Measurements from ENCODE around the gene PTPRG.

DNA sequence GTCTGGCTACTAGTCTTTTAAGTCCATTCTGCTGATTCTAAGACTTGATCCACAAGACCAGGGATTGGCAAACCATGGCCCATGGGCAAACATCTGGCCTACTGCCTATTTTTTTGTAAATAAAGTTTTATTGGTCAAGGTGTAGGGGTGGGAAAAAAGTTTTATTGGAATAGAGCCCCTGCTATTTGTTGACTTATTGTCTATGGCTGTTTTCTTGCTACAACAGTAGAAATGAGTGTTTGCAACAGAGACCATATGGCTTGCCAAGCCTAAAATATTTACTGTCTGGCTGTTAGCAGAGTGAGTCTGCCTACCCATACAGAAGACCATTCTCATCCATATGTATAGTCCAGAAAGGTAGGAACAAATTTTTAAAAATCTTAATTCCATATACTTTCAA, 106.4 kb downstream of the PTPRG start:
- TF ChIP-seq GATA1 (IDR thresholded peaks at IDR 0.05; ENCODE audit: low read depth, low read length) = no peak
- no peak for TF ChIP-seq POLR2A (IDR thresholded peaks at IDR 0.05; ENCODE audit: low read length)
